Activated CD4-positive, alpha-beta T cell treated with anti-CD3 and anti-CD28 coated beads for 1 hour (primary cell): ENCODE measurements around the gene CCDC149.

Source experiments
- DNase-seq: peaks from one replicate; pipeline ENCODE4 v3.0.0-alpha.2; 2020

The CCDC149 gene

DNA sequence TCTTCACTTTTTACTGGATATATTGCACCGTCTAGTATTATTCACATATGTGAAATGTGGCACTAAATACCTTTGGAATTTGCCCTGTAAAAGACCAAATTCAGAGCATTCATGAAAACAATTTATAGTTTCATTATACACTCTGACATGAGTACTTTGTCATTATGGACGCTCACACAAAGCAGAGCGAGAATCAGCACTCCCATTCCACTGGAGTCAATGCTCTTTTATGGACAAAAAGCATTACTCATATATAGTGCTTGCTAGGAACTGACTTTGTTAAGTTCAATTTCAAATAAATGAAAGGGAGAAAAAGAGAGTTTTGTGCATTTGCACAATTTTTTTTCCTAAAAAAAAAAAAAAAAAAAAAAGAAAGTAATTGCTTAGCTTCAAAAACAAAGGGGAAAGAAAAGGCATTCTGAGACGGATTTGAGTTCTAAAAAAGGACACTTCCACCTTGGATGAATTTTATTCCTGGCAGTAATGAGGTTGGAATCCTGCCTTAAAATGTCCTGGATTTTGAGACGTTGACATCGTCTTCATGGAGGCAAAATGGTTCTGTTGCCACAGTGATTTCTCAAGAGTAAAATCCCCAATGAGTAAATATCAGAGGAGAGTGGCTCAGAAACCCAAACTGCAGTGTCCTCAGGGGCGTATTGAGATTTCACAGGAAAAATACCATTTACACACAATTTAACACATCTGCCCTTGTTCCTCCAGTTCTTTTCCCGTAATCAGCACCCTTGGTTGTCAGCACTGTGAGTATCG lies 34.8 kb downstream of the CCDC149 start:
- DNase-seq = no peak

DNA sequence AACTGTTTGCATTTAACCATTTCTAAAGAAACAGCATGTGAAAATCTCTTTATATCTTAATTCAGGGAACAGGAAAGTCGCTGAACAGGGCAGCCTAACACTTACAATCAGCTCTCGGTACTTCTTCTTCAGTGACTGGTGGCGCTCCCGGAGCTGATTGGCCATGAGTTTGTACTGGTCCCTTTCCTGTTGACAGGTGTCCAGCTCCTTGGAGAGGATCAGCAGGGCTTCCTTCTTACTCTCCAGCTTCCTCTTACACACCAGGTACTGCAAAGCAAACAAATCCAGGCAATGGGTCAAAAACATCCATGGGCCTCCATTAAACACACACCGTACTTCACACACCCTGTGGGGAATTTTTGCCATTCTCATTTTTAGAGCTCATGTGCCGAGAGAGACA lies 36.4 kb downstream of the CCDC149 start:
- DNase-seq = no peak

- no peak for DNase-seq
Observed at GRCh38 chr4:24872720-24873119, 40.1 kb downstream of the CCDC149 start.

GRCh38 chr4:24871210-24871609 lies 41.6 kb downstream of the CCDC149 start:
- DNase-seq = no peak

DNA sequence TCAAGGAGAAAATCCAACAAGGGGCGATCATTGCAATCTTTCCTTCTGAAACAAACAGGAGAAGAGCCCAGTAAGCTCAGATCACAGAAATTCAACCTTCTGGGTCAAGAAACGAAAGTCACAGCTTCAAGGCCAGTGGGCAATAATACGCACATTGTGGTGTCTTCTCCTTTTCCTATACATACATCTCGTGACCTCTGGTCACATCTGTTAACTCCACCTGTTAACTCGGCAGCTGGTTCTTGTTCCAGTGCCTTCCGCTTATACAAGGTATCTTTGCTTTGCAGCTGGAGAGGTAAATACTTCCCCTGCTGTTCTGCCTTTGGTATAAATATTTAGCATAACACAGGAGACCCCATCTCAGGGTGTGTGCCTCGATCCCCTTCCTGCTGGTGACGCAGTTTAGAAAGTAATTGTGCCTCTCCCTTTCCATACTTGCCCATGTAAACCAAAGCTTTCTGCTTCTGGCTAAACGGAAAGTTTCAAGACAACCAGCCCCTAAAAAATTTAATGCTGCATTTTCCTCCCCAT lies 45.0 kb downstream of the CCDC149 start:
- DNase-seq = no peak

DNA sequence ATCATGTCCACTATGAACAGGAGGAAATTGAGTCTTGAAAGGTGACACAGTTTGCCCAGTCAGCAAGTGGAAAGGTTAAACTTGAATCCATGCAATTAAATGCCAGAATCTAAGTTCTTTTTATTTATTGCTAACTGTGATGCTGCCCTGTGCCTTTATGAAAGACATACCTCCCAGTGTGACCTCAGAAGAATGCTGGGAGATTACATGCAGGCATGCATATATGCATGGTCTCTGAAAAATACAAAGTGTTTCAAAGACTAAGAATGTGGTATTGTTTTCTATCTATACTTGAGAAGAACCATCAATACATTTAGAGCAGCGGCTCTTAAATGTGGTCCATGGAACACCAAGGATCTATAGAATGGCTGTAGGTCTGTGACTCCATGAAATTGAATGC lies 45.6 kb downstream of the CCDC149 start:
- no peak for DNase-seq

GRCh38 chr4:24865401-24865800 lies 47.4 kb downstream of the CCDC149 start:
- DNase-seq = no peak

DNA sequence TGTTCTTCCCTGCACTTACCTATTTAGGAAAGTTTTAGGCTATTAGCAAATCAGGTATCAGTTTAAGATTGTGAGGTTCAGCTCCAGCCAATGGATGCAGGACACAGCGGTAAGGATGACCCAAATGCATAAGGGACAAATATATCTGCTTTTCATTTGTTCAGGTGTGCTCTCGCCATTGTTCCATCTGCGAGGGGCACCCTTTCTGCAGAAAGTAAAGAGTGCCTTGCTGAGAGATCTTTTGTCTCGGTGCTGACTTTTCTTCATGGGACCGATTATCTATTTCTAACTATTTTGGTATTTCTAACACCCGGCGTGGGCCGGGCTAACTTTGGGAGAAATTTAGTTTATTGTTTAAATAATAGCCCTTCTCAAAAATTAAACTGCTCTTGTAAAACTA lies 49.0 kb downstream of the CCDC149 start:
- no peak for DNase-seq

DNA sequence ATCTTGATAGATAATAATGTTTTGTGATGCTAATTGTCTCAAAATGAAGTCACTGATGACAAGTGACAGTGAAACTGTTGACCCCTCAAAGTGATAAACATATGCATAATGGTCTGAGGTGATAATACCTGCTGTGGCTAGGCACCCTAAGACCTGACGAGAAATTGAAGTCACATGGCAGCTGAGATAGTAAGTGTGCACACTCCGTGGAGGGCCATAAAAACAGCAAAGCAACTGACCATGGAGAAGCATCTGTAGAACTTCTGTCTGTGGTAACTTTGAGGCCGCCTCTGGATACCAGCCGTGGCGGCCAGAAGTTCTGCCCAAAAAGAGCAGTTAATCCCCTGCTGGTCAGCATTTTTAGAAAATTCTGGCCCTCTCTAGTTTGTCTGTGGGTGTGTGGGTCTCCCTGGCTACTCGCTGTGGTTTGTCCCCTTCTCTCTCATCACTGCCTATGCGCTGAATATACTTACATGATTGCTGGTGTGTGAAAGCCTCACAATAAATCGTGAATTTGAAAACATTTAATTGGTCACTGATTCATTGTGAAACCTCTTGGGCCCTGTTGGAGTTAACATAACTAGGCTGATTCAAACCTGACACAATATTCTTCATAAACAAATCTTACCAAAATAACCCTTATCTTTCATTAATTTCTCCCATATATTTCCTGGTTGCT lies 50.6 kb downstream of the CCDC149 start:
- DNase-seq = no peak

- DNase-seq = no peak
Observed at GRCh38 chr4:24858550-24858949, 54.3 kb downstream of the CCDC149 start.

GRCh38 chr4:24858026-24858425 lies 54.8 kb downstream of the CCDC149 start:
- DNase-seq = no peak

GRCh38 chr4:24856586-24856985 lies 56.3 kb downstream of the CCDC149 start:
- DNase-seq = no peak

DNA sequence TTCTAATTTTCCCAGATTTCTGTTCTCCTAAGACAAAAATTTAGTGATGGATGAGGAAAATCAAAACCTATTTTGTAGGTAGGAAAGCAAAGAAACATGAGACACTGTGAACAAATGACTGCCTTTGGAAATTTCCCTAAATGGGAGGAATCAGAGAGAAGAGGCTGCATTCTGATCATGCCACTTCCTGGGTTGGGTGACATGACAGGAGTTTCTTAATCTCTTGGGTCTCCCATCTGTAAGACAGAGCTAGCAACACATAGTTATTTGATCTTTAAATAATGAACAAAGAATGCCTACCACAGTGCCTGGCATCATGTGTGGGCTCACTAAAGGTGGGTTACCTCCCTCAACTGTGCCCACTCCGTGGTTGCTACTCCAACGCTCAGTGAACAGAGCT lies 57.1 kb downstream of the CCDC149 start:
- no peak for DNase-seq

- DNase-seq = no peak
Observed at GRCh38 chr4:24853142-24853541, 59.7 kb downstream of the CCDC149 start.

- no peak for DNase-seq
Observed at GRCh38 chr4:24850674-24851073, 62.2 kb downstream of the CCDC149 start.

GRCh38 chr4:24849756-24850155 lies 63.1 kb downstream of the CCDC149 start:
- DNase-seq = no peak

GRCh38 chr4:24849351-24849750 lies 63.5 kb downstream of the CCDC149 start:
- DNase-seq = no peak

DNA sequence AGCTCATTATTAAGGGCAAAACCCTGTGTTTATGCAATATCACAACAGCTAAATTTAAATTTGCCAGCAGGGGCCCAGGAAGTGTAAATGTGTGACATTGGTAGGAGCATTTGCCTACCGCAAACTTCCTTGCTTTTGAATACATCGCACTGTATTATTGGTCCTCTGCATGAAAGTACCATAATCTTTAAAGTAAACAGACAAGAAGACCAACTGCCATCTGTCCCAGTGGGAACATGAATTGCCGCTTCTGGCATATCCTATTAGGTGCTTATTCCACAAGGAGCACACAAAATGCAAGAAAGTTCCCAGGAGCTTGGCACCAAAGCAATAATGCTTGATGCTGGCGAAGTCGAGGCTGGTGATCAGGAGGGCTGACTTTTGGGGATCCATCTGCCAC lies 66.1 kb downstream of the CCDC149 start:
- no peak for DNase-seq

DNA sequence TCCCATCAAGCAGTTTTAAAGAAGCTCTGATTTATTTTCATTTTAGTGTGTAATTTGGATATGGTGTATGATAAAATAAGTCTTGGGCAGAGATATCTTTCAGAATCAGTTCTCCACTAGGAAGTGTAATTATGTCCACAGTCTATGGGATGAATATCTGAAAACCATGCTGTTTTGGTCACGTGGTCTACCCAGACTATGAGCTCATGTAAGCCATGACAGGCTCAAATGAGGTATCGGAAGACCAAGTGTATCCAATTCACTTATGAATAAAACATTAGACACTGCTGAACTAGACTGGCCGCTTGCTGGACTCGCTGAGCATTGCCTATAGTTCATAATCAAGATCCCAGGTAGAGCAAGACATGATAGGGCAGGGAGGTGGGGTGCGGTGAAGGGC lies 66.9 kb downstream of the CCDC149 start:
- DNase-seq = no peak

- DNase-seq = no peak
Observed at GRCh38 chr4:24845132-24845531, 67.7 kb downstream of the CCDC149 start.

DNA sequence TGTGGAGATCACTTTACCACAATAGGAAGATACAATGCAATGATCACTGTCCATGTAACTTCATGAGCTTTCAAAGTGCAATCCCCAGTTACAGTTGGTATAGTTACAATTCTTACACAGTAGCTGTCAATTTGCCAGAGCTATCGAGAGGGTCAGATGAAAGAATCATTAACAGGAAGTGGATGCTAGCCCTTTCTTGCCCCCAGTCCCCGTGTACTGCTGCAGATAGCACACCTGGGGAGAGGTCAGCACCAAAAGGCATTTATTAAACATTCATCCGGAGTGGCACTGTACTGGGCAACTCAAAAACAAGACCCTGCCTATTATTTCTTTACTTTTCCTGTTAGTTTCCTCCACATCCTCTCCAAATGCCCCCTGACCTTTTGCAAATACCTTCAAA lies 69.7 kb downstream of the CCDC149 start:
- no peak for DNase-seq

DNA sequence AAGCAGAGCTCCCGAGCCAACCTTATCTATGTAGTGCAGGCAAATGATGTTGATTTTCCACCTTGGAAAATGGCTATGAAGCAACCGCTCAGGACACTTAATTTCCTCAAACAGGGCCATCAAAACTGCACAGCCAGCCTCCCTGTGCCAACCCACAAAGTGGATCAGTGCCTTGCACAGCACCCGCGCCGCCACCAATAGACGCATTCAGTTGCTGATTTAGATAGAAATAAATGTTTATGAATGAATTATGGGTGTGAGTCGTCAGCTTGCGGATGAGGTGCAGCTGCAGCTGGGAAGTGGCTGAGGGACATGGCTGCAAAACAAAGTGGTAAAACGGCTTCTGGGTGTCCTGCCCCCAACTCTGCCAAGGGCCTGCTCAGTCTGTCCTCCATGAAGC lies 70.5 kb downstream of the CCDC149 start:
- no peak for DNase-seq

DNA sequence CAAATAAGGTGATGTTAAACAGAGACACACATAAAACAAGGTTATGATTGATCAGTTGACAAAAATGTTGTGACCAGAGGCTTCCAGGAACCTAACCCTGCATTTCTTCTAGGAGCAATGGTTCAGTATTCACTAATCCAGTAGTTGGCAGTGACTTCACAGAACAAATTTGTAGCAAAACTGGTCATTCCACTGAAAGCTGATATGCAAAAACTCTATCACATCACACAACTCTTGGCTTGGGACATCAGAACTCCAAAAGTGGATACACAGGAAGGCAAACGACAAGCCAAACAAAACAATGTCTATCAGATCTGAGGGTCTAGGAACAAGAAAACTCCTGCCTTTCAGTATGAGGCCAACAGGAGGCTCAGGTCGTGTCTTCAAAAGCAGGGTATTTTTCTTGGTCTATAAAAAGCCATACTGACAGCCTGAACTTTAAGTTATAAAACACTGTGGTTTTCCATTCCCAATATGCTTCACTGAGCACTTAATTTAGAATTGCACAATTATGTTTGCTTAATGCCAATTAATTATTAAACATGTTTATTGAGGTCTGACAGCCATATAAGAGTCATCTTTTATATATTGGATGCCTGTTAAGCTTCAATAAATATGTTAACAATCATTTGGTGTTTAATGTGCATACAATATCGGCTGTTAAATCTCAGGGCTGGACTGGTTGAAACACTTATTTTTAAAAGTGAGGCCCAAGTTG lies 71.9 kb downstream of the CCDC149 start:
- no peak for DNase-seq

GRCh38 chr4:24840362-24840761 lies 72.5 kb downstream of the CCDC149 start:
- DNase-seq = no peak
